B cell (primary cell): ENCODE data around the gene ABHD17C. TPM values are rescaled to one million over a fixed set of nuclear protein-coding genes. Genes with fewer than 3 reads are reported as not detected.

Experiments
- ATAC-seq: fragments of 200-7000 bp; cut with Tn5 transposase; one replicate; pipeline ENCODE4 v1.10.0; 2021; ENCODE audit warnings: low read depth, mild to moderate bottlenecking, moderate number of reproducible peaks, moderate library complexity
- CTCF ChIA-PET: fragments of 350-600 bp; sonication (Branson Sonifier 250); formaldehyde crosslinking; loops from one replicate; lab custom pipeline; 2021; ENCODE audit warnings: antibody characterized with exemption, inconsistent platforms; lab: Charles Lee
- POLR2A ChIA-PET: fragments of 350-600 bp; sonication (Branson Sonifier 250); formaldehyde crosslinking; loops from one replicate; lab custom pipeline; 2021; ENCODE audit warnings: antibody characterized with exemption; lab: Charles Lee
- DNase-seq: peaks from one replicate; pipeline ENCODE4 v3.0.0; 2013
- H2AFZ ChIP-seq: 2 replicates; pipeline ENCODE4 v1.6.1; 2012; ENCODE audit warnings: mild to moderate bottlenecking, low read depth, low read length; ENCODE audit not compliant: insufficient read depth, poor library complexity, severe bottlenecking
- H3K27ac ChIP-seq, 2 donors: 1 replicate in 1 of 2; 2 replicates in 1 of 2; pipeline ENCODE4 v1.5.1; 2012 to 2013; ENCODE audit warnings: low read length in 2 of 2, mild to moderate bottlenecking in 2 of 2, moderate library complexity in 1 of 2
- H3K27me3 ChIP-seq, 4 experiments: fragments of 200-600 bp in 1 of 4; sonication (generic) in 1 of 4; replicated peaks in 1 of 4; 1 replicate in 2 of 4; 2 replicates in 2 of 4; pipeline versions ENCODE4 v1.6.1 to v1.7.0; 2013 to 2016; ENCODE audit warnings: low read length in 3 of 4, mild to moderate bottlenecking in 2 of 4, mixed read lengths in 1 of 4, moderate library complexity in 1 of 4; ENCODE audit not compliant: insufficient read depth in 4 of 4, control insufficient read depth in 3 of 4; ENCODE audit errors: control extremely low read depth in 1 of 4
- H3K36me3 ChIP-seq, 2 experiments: replicated peaks in 1 of 2; 1 replicate in 1 of 2; 2 replicates in 1 of 2; pipeline versions ENCODE4 v1.6.1 to v1.7.1; 2013; ENCODE audit warnings: low read length in 1 of 2; ENCODE audit not compliant: insufficient read depth in 2 of 2, control insufficient read depth in 1 of 2; ENCODE audit errors: control extremely low read depth in 1 of 2, extremely low read depth in 1 of 2
- H3K4me1 ChIP-seq, 2 donors: fragments of 200-600 bp in 1 of 2; sonication (generic) in 1 of 2; 1 replicate in 1 of 2; 2 replicates in 1 of 2; pipeline versions ENCODE4 v1.5.1 to v1.6.1; 2013 to 2017; ENCODE audit warnings: low read length in 2 of 2; ENCODE audit not compliant: control insufficient read depth in 2 of 2, insufficient read depth in 2 of 2
- H3K4me2 ChIP-seq: replicated peaks from 2 replicates; pipeline ENCODE3; 2012; ENCODE audit warnings: mild to moderate bottlenecking, low read depth, low read length; ENCODE audit not compliant: poor library complexity, severe bottlenecking
- H3K4me3 ChIP-seq, 5 experiments: fragments of 200-600 bp in 1 of 5; sonication (generic) in 1 of 5; 1 replicate in 3 of 5; 2 replicates in 2 of 5; pipeline versions ENCODE4 v1.5.1 to v1.7.0; 2011 to 2016; ENCODE audit warnings: low read length in 4 of 5, mild to moderate bottlenecking in 4 of 5, low read depth in 2 of 5, control low read depth in 1 of 5, moderate library complexity in 1 of 5; ENCODE audit not compliant: insufficient read depth in 1 of 5; ENCODE audit errors: control extremely low read depth in 1 of 5, extremely low read depth in 1 of 5
- H3K79me2 ChIP-seq: fragments of 200-600 bp; sonication (generic); one replicate; pipeline ENCODE4 v1.6.0; 2016; ENCODE audit warnings: low read length; ENCODE audit not compliant: control insufficient read depth, insufficient read depth
- H3K9ac ChIP-seq: fragments of 200-600 bp; sonication (generic); 2 replicates; pipeline ENCODE4 v1.6.1; 2017; ENCODE audit warnings: mild to moderate bottlenecking, low read length, moderate library complexity
- H3K9me3 ChIP-seq, 3 donors: one replicate each; pipeline versions ENCODE4 v1.6.1 to v1.7.1; 2013; ENCODE audit warnings: low read length in 2 of 3; ENCODE audit not compliant: control insufficient read depth in 2 of 3, insufficient read depth in 1 of 3; ENCODE audit errors: control extremely low read depth in 1 of 3
- H4K20me1 ChIP-seq: 2 replicates; pipeline ENCODE4 v1.6.0; 2012; ENCODE audit warnings: mild to moderate bottlenecking, low read length; ENCODE audit not compliant: insufficient read depth, control insufficient read depth, poor library complexity, severe bottlenecking
- H3K27ac Mint-ChIP-seq: one replicate; pipeline ENCODE4 v1.8.0; 2021; ENCODE audit warnings: mixed read lengths
- H3K27me3 Mint-ChIP-seq: one replicate; pipeline ENCODE4 v1.8.0; 2021; ENCODE audit warnings: mixed read lengths
- H3K4me1 Mint-ChIP-seq: one replicate; pipeline ENCODE4 v1.8.0; 2021; ENCODE audit warnings: mixed read lengths
- H3K4me3 Mint-ChIP-seq: one replicate; pipeline ENCODE4 v1.8.0; 2021; ENCODE audit warnings: mixed read lengths
- H3K9me3 Mint-ChIP-seq: one replicate; pipeline ENCODE4 v1.8.0; 2022; ENCODE audit warnings: mixed read lengths; ENCODE audit not compliant: insufficient read depth
- CTCF ChIP-seq: fragments of 200-600 bp; IDR thresholded peaks from one replicate; pipeline ENCODE4 v1.8.0; 2022; ENCODE audit warnings: antibody characterized with exemption, mild to moderate bottlenecking
- EZH2 ChIP-seq: IDR thresholded peaks from 2 replicates; pipeline ENCODE4 v1.6.1; 2012; ENCODE audit warnings: borderline replicate concordance, low read depth, mild to moderate bottlenecking, moderate library complexity, low read length; ENCODE audit not compliant: insufficient read depth, poor library complexity, severe bottlenecking
- WGBS: methylation state at CpG from one replicate; pipeline ENCODE4 v1.1.5; 2013; ENCODE audit warnings: missing lambda C conversion rate; ENCODE audit not compliant: insufficient coverage; 5-methylcytosine and 5-hydroxymethylcytosine counted together
- intact Hi-C: fragments of 100-400 bp; cut with micrococcal nuclease; formaldehyde crosslinking; loops from one replicate; pipeline ENCODE4 v1.10.0; 2022
- polyA plus RNA-seq: library from polyadenylated mRNA; depleted of rRNA; stranded (reverse); fragments of >200 nt; gene quantifications from 2 replicates; pipeline ENCODE4 v1.2.3, GENCODE V29; 2012
- total RNA-seq, 2 donors: library from RNA; stranded (reverse); fragments of 120-200 nt in 1 of 2; gene quantifications; 1 replicate in 1 of 2; 2 replicates in 1 of 2; pipeline versions ENCODE4 v1.2.3 to v1.2.4, GENCODE V29; 2013 to 2022

The ABHD17C gene
- total and polyA plus RNA-seq, 2 donors (not counting 1 experiment from before 2014, with no cell fraction given) = 0.78 to 1.9 TPM

- H3K27me3 ChIP-seq = no peaks in the 10 kb centered on the region
- no peak overlapping the region for H2AFZ ChIP-seq
- intact Hi-C loops = no loop called here
- ChIA-PET POLR2A (no interaction called here), CTCF (no interaction called here)
- H3K27ac Mint-ChIP-seq = no peak overlapping the region
- H3K4me3 Mint-ChIP-seq = no peak overlapping the region
- 100% methylated on average over 2 of the region's 6 CpGs for WGBS
- no peaks in the 10 kb centered on the region for H3K36me3 ChIP-seq
- no peak for DNase-seq
- H3K27ac ChIP-seq = no peak overlapping the region
- H3K4me2 ChIP-seq = no peak overlapping the region
- ATAC-seq = no peak
- TF ChIP-seq EZH2 = no peak
- TF ChIP-seq CTCF = no peak
- H3K4me3 ChIP-seq = no peak overlapping the region
- no peaks in the 10 kb centered on the region for H3K27me3 Mint-ChIP-seq
- no peaks in the 10 kb centered on the region for H3K9me3 Mint-ChIP-seq
- H3K9ac ChIP-seq = no peak overlapping the region
- no peaks in the 10 kb centered on the region for H4K20me1 ChIP-seq
- no peaks in the 10 kb centered on the region for H3K4me1 ChIP-seq
- H3K9me3 ChIP-seq = no peaks in the 10 kb centered on the region
- no peaks in the 10 kb centered on the region for H3K4me1 Mint-ChIP-seq
- no peaks in the 10 kb centered on the region for H3K79me2 ChIP-seq
Observed at GRCh38 chr15:80744415-80744814, 49.3 kb downstream of the ABHD17C start.

- H3K4me1 Mint-ChIP-seq = no peaks in the 10 kb centered on the region
- Histone ChIP-seq H3K9me3 (no peaks in the 10 kb centered on the region), H3K27ac (no peak overlapping the region), H3K4me2 (no peak overlapping the region), H3K4me3 (no peak overlapping the region), H3K79me2 (no peaks in the 10 kb centered on the region), H2AFZ (no peak overlapping the region), H4K20me1 (no peaks in the 10 kb centered on the region), H3K4me1 (no peaks in the 10 kb centered on the region), H3K9ac (no peak overlapping the region), H3K36me3 (no peaks in the 10 kb centered on the region), H3K27me3 (no peaks in the 10 kb centered on the region)
- WGBS = no CpG with 5 or more reads among the region's 1 CpG
- no peak overlapping the region for H3K27ac Mint-ChIP-seq
- H3K27me3 Mint-ChIP-seq = no peaks in the 10 kb centered on the region
- intact Hi-C loops = no loop called here
- H3K9me3 Mint-ChIP-seq = no peaks in the 10 kb centered on the region
- ATAC-seq (no peak), DNase-seq (no peak)
- ChIA-PET POLR2A (no interaction called here), CTCF (no interaction called here)
- TF ChIP-seq CTCF (no peak), EZH2 (no peak)
- no peak overlapping the region for H3K4me3 Mint-ChIP-seq
Observed at GRCh38 chr15:80744826-80745225, 49.7 kb downstream of the ABHD17C start.
